CD8-positive, alpha-beta memory T cell (primary cell): ENCODE data around the gene SPRY2. TPM values are rescaled to one million over a fixed set of nuclear protein-coding genes. Genes with fewer than 3 reads are reported as not detected.

Experiments
- CTCF ChIA-PET: fragments of 350-600 bp; sonication (Branson Sonifier 250); formaldehyde crosslinking; loops from one replicate; lab custom pipeline; 2021; ENCODE audit warnings: antibody characterized with exemption; lab: Charles Lee
- POLR2A ChIA-PET: fragments of 350-600 bp; sonication (Branson Sonifier 250); formaldehyde crosslinking; loops from one replicate; lab custom pipeline; 2021; ENCODE audit warnings: antibody characterized with exemption; lab: Charles Lee
- DNase-seq, 5 donors: peaks; one replicate each; pipeline versions ENCODE4 v3.0.0 to v3.0.0-alpha.2; 2020 to 2022; ENCODE audit warnings: mixed read lengths in 1 of 5
- H3K27ac ChIP-seq: one replicate; pipeline ENCODE4 v1.7.0; 2013; ENCODE audit warnings: low read depth, mild to moderate bottlenecking, low read length, moderate library complexity
- H3K27me3 ChIP-seq: 2 replicates; pipeline ENCODE4 v1.7.0; 2013; ENCODE audit warnings: low read length, mild to moderate bottlenecking; ENCODE audit not compliant: insufficient read depth, poor library complexity, severe bottlenecking
- H3K36me3 ChIP-seq: 2 replicates; pipeline ENCODE4 v1.7.0; 2013; ENCODE audit warnings: mild to moderate bottlenecking, low read length, moderate library complexity; ENCODE audit not compliant: insufficient read depth
- H3K4me1 ChIP-seq: 2 replicates; pipeline ENCODE4 v1.7.0; 2013; ENCODE audit warnings: mild to moderate bottlenecking, low read length, moderate library complexity; ENCODE audit not compliant: insufficient read depth
- H3K4me3 ChIP-seq: 2 replicates; pipeline ENCODE4 v1.7.0; 2013; ENCODE audit warnings: mild to moderate bottlenecking, low read length
- H3K9me3 ChIP-seq: 2 replicates; pipeline ENCODE4 v1.7.0; 2013; ENCODE audit warnings: mild to moderate bottlenecking, low read length
- H3K27ac Mint-ChIP-seq, 8 donors: one replicate each; pipeline ENCODE4 v1.8.0; 2020 to 2021; ENCODE audit warnings: mixed read lengths in 8 of 8, mild to moderate bottlenecking in 6 of 8, inconsistent platforms in 3 of 8, moderate library complexity in 3 of 8
- H3K27me3 Mint-ChIP-seq, 2 donors: one replicate each; pipeline ENCODE4 v1.8.0; 2020 to 2021; ENCODE audit warnings: mixed read lengths in 2 of 2, mild to moderate bottlenecking in 1 of 2, moderate library complexity in 1 of 2
- H3K36me3 Mint-ChIP-seq, 3 donors: one replicate each; pipeline ENCODE4 v1.8.0; 2020 to 2021; ENCODE audit warnings: mixed read lengths in 3 of 3, inconsistent platforms in 1 of 3, mild to moderate bottlenecking in 1 of 3
- H3K4me1 Mint-ChIP-seq, 3 donors: one replicate each; pipeline ENCODE4 v1.8.0; 2020 to 2021; ENCODE audit warnings: mixed read lengths in 3 of 3, inconsistent platforms in 1 of 3, mild to moderate bottlenecking in 1 of 3
- H3K4me3 Mint-ChIP-seq, 7 donors: one replicate each; pipeline ENCODE4 v1.8.0; 2020 to 2021; ENCODE audit warnings: mixed read lengths in 7 of 7, mild to moderate bottlenecking in 6 of 7, moderate library complexity in 4 of 7, inconsistent platforms in 2 of 7
- H3K9me3 Mint-ChIP-seq, 5 donors: one replicate each; pipeline ENCODE4 v1.8.0; 2020 to 2022; ENCODE audit warnings: mixed read lengths in 5 of 5, mild to moderate bottlenecking in 3 of 5, moderate library complexity in 2 of 5, inconsistent platforms in 1 of 5
- polyA plus RNA-seq: library from polyadenylated mRNA; unstranded; fragments of 300-500 nt; fragmentation: Illumina TruSeq; gene quantifications from one replicate; pipeline ENCODE4 v1.2.3, GENCODE V29; 2021
- total RNA-seq, 2 experiments: library from RNA; stranded (reverse); gene quantifications; one replicate each; pipeline ENCODE4 v1.2.3, GENCODE V29; 2021

SPRY2 gene
- total and polyA plus RNA-seq, 3 experiments from 2014 or later = 0.91 to 10.5 (median 1.1) TPM

GRCh38 chr13:80338781-80339562, 2.0 kb downstream of the SPRY2 start:
- Mint-ChIP-seq H3K4me1 (peaks cover 12 to 24% (median 23%) of the 10 kb centered on the region in 3 donors), H3K4me3 (no peak overlapping the region), H3K27ac (no peak overlapping the region), H3K9me3 (no peaks in the 10 kb centered on the region), H3K36me3 (no peaks in the 10 kb centered on the region), H3K27me3 (peaks cover 12 to 29% of the 10 kb centered on the region in 2 donors)
- POLR2A ChIA-PET = no interaction called here
- Histone ChIP-seq H3K4me1 (peaks cover 8% of the 10 kb centered on the region), H3K9me3 (no peaks in the 10 kb centered on the region), H3K36me3 (no peaks in the 10 kb centered on the region), H3K27ac (peak overlapping the region; percentile 57), H3K27me3 (peaks cover 12% of the 10 kb centered on the region), H3K4me3 (peak overlapping the region; percentile 49)
- peak in 1 of 5 donors; percentile 21 for DNase-seq
- CTCF ChIA-PET = interaction anchor here (1.3 kb wide), 1 partner anchor 11 kb away, joined by 3 read pairs; no protein-coding TSS in a partner anchor

GRCh38 chr13:80337288-80338081, 3.4 kb downstream of the SPRY2 start:
- Mint-ChIP-seq H3K9me3 (no peaks in the 10 kb centered on the region), H3K4me3 (peak overlapping the region in 1 of 7 donors; percentile 59), H3K36me3 (peaks cover 0 to 1% (median 0%) of the 10 kb centered on the region in 3 donors), H3K27me3 (peaks cover 11 to 24% of the 10 kb centered on the region in 2 donors), H3K27ac (peak overlapping the region in 3 of 8 donors; percentile 19 to 93 (median 79)), H3K4me1 (peaks cover 9 to 13% (median 11%) of the 10 kb centered on the region in 3 donors)
- no peaks in the 10 kb centered on the region for H3K36me3 ChIP-seq
- no peaks in the 10 kb centered on the region for H3K9me3 ChIP-seq
- H3K27me3 ChIP-seq = peaks cover 12% of the 10 kb centered on the region
- no peak for DNase-seq
- H3K27ac ChIP-seq = no peak overlapping the region
- ChIA-PET POLR2A (no interaction called here), CTCF (no interaction called here)
- H3K4me3 ChIP-seq = no peak overlapping the region
- H3K4me1 ChIP-seq = peaks cover 8% of the 10 kb centered on the region

GRCh38 chr13:80336776-80337287, 4.1 kb downstream of the SPRY2 start:
- ChIA-PET POLR2A (no interaction called here), CTCF (no interaction called here)
- Mint-ChIP-seq H3K36me3 (peaks cover 0 to 5% (median 0%) of the 10 kb centered on the region in 3 donors), H3K9me3 (no peaks in the 10 kb centered on the region), H3K4me3 (peak overlapping the region in 3 of 7 donors; percentile 30 to 41 (median 31)), H3K27ac (peak overlapping the region in 2 of 8 donors; percentile 51 to 93), H3K4me1 (peaks cover 5 to 7% (median 7%) of the 10 kb centered on the region in 3 donors), H3K27me3 (peaks cover 6 to 20% of the 10 kb centered on the region in 2 donors)
- H3K4me1 ChIP-seq = peaks cover 8% of the 10 kb centered on the region
- DNase-seq = no peak
- peaks cover 12% of the 10 kb centered on the region for H3K27me3 ChIP-seq
- H3K9me3 ChIP-seq = no peaks in the 10 kb centered on the region
- H3K27ac ChIP-seq = no peak overlapping the region
- no peaks in the 10 kb centered on the region for H3K36me3 ChIP-seq
- no peak overlapping the region for H3K4me3 ChIP-seq

GRCh38 chr13:80336370-80336769, 4.6 kb downstream of the SPRY2 start:
- H3K36me3 Mint-ChIP-seq = peaks cover 0 to 5% (median 0%) of the 10 kb centered on the region in 3 donors
- no peaks in the 10 kb centered on the region for H3K9me3 Mint-ChIP-seq
- Histone ChIP-seq H3K27me3 (peaks cover 12% of the 10 kb centered on the region), H3K9me3 (no peaks in the 10 kb centered on the region), H3K36me3 (no peaks in the 10 kb centered on the region), H3K27ac (no peak overlapping the region), H3K4me1 (peaks cover 8% of the 10 kb centered on the region), H3K4me3 (no peak overlapping the region)
- ChIA-PET POLR2A (no interaction called here), CTCF (no interaction called here)
- no peak for DNase-seq
- peaks cover 5 to 16% of the 10 kb centered on the region in 2 donors for H3K27me3 Mint-ChIP-seq
- peak overlapping the region in 3 of 7 donors; percentile 30 to 41 (median 31) for H3K4me3 Mint-ChIP-seq
- H3K4me1 Mint-ChIP-seq = peaks cover 0 to 5% (median 4%) of the 10 kb centered on the region in 3 donors
- peak overlapping the region in 1 of 8 donors; percentile 51 for H3K27ac Mint-ChIP-seq

- H3K36me3 ChIP-seq = no peaks in the 10 kb centered on the region
- H3K27me3 ChIP-seq = peaks cover 12% of the 10 kb centered on the region
- POLR2A ChIA-PET = no interaction called here
- no peak for DNase-seq
- H3K4me1 ChIP-seq = peaks cover 8% of the 10 kb centered on the region
- Mint-ChIP-seq H3K27ac (peak overlapping the region in 2 of 8 donors; percentile 22 to 62), H3K4me3 (peak overlapping the region in 1 of 7 donors; percentile 34), H3K4me1 (peaks cover 0 to 2% (median 0%) of the 10 kb centered on the region in 3 donors), H3K36me3 (peaks cover 0 to 5% (median 0%) of the 10 kb centered on the region in 3 donors), H3K9me3 (no peaks in the 10 kb centered on the region), H3K27me3 (peaks cover 7 to 11% of the 10 kb centered on the region in 2 donors)
- CTCF ChIA-PET = no interaction called here
- H3K4me3 ChIP-seq = no peak overlapping the region
- H3K9me3 ChIP-seq = no peaks in the 10 kb centered on the region
- H3K27ac ChIP-seq = no peak overlapping the region
Measured at GRCh38 chr13:80334597-80335260, 6.2 kb downstream of the SPRY2 start.

GRCh38 chr13:80331984-80332383, 8.9 kb downstream of the SPRY2 start:
- ChIA-PET POLR2A (no interaction called here), CTCF (no interaction called here)
- H3K36me3 Mint-ChIP-seq = peaks cover 0 to 5% (median 0%) of the 10 kb centered on the region in 3 donors
- Histone ChIP-seq H3K27ac (no peak overlapping the region), H3K9me3 (no peaks in the 10 kb centered on the region), H3K4me1 (no peaks in the 10 kb centered on the region), H3K4me3 (no peak overlapping the region), H3K36me3 (no peaks in the 10 kb centered on the region), H3K27me3 (no peaks in the 10 kb centered on the region)
- no peaks in the 10 kb centered on the region for H3K9me3 Mint-ChIP-seq
- H3K4me3 Mint-ChIP-seq = no peak overlapping the region
- peaks cover 3 to 11% of the 10 kb centered on the region in 2 donors for H3K27me3 Mint-ChIP-seq
- DNase-seq = no peak
- peaks cover 0 to 2% (median 0%) of the 10 kb centered on the region in 3 donors for H3K4me1 Mint-ChIP-seq
- H3K27ac Mint-ChIP-seq = no peak overlapping the region

GRCh38 chr13:80329250-80329649, 11.7 kb downstream of the SPRY2 start:
- Mint-ChIP-seq H3K9me3 (no peaks in the 10 kb centered on the region), H3K27ac (no peak overlapping the region), H3K4me1 (no peaks in the 10 kb centered on the region), H3K4me3 (no peak overlapping the region), H3K27me3 (peaks cover 3 to 4% of the 10 kb centered on the region in 2 donors), H3K36me3 (peaks cover 0 to 5% (median 0%) of the 10 kb centered on the region in 3 donors)
- H3K4me3 ChIP-seq = no peak overlapping the region
- POLR2A ChIA-PET = no interaction called here
- H3K36me3 ChIP-seq = no peaks in the 10 kb centered on the region
- DNase-seq = no peak
- H3K27ac ChIP-seq = no peak overlapping the region
- H3K4me1 ChIP-seq = no peaks in the 10 kb centered on the region
- no peaks in the 10 kb centered on the region for H3K9me3 ChIP-seq
- H3K27me3 ChIP-seq = no peaks in the 10 kb centered on the region
- CTCF ChIA-PET = interaction anchor here (1.3 kb wide), 1 partner anchor 13 kb away, joined by 3 read pairs; no protein-coding TSS in a partner anchor
